VCaP (cell line): ENCODE results near the gene C19orf85.
A peak's percentile ranks its signal among the peaks of the same experiment; 100 is the strongest.

Source experiments
- H3K27ac ChIP-seq: fragments of 450-650 bp; 2 replicates; pipeline ENCODE4 v1.5.1; 2017
- CTCF ChIP-seq: fragments of 450-650 bp; conservative IDR thresholded peaks from 2 replicates; pipeline ENCODE4 v1.5.1; 2017; ENCODE audit warnings: mild to moderate bottlenecking, moderate library complexity

C19orf85 gene

GRCh38 chr19:55459950-55460657 is 4.4 kb downstream of the C19orf85 start:
- H3K27ac ChIP-seq: peak overlapping the region; percentile 92
- no peak for TF ChIP-seq CTCF

- no peak for TF ChIP-seq CTCF
- H3K27ac ChIP-seq: peak overlapping the region; percentile 92
Observed at GRCh38 chr19:55459551-55459949, 5.0 kb downstream of the C19orf85 start.

- no peak overlapping the region for H3K27ac ChIP-seq
- TF ChIP-seq CTCF: no peak
Observed at GRCh38 chr19:55457683-55458457, 6.7 kb downstream of the C19orf85 start.

GRCh38 chr19:55456347-55456746 is 8.2 kb downstream of the C19orf85 start:
- no peak overlapping the region for H3K27ac ChIP-seq
- no peak for TF ChIP-seq CTCF

- H3K27ac ChIP-seq: no peak overlapping the region
- no peak for TF ChIP-seq CTCF
Observed at GRCh38 chr19:55455576-55456235, 8.8 kb downstream of the C19orf85 start.

- TF ChIP-seq CTCF: peak; percentile 88
- H3K27ac ChIP-seq: no peak overlapping the region
Observed at GRCh38 chr19:55454787-55455243, 9.7 kb downstream of the C19orf85 start.
